SU-DHL-6 (cell line): Measurements from ENCODE around the gene PKNOX2.

Experiments
- EZH2phosphoT487 ChIP-seq: fragments of 200-600 bp; sonication (generic), shearing (Covaris generic); conservative IDR thresholded peaks from 2 replicates; pipeline ENCODE4 v1.6.1; 2018; ENCODE audit warnings: mild to moderate bottlenecking, antibody characterized with exemption, low read length, moderate library complexity, mixed read lengths
- TF ChIP-seq, protein P1 (sequence below): fragments of 200-600 bp; sonication (generic); IDR thresholded peaks from one replicate; pipeline ENCODE4 v1.5.1; 2017; ENCODE audit warnings: antibody characterized with exemption, mild to moderate bottlenecking, low read length, moderate library complexity; ENCODE audit not compliant: insufficient read depth, poor library complexity, severe bottlenecking

DNA sequence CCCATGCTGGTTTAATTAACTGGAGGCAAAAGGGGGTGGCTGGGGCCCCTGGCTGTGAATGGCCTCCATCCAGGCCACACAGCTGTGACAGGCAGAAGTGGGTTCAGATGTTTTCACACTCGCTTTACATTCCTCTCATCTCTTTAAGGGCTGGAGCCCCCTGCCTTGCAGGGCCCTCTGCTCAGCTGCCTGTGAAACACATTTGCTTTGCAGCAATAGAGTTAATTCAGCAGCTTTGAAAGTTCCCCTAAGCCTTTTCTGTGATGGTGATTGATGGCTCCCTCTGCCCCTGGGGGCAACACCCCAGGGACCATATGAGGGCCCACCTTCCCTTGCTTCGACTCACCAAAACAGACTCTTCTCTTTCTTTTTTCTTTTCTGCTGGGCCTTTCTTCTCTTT is 192.2 kb downstream of the PKNOX2 start:
- TF ChIP-seq, protein P1, sequence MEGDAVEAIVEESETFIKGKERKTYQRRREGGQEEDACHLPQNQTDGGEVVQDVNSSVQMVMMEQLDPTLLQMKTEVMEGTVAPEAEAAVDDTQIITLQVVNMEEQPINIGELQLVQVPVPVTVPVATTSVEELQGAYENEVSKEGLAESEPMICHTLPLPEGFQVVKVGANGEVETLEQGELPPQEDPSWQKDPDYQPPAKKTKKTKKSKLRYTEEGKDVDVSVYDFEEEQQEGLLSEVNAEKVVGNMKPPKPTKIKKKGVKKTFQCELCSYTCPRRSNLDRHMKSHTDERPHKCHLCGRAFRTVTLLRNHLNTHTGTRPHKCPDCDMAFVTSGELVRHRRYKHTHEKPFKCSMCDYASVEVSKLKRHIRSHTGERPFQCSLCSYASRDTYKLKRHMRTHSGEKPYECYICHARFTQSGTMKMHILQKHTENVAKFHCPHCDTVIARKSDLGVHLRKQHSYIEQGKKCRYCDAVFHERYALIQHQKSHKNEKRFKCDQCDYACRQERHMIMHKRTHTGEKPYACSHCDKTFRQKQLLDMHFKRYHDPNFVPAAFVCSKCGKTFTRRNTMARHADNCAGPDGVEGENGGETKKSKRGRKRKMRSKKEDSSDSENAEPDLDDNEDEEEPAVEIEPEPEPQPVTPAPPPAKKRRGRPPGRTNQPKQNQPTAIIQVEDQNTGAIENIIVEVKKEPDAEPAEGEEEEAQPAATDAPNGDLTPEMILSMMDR, result no peak
- TF ChIP-seq EZH2phosphoT487, result no peak
